ENCODE data around the gene SLFN14. TPM values are rescaled to one million over a fixed set of nuclear protein-coding genes. Genes with fewer than 3 reads are reported as not detected.

The SLFN14 gene
- total RNA-seq, 2 experiments from 2014 or later, result 0.19 to 0.32 TPM

DNA sequence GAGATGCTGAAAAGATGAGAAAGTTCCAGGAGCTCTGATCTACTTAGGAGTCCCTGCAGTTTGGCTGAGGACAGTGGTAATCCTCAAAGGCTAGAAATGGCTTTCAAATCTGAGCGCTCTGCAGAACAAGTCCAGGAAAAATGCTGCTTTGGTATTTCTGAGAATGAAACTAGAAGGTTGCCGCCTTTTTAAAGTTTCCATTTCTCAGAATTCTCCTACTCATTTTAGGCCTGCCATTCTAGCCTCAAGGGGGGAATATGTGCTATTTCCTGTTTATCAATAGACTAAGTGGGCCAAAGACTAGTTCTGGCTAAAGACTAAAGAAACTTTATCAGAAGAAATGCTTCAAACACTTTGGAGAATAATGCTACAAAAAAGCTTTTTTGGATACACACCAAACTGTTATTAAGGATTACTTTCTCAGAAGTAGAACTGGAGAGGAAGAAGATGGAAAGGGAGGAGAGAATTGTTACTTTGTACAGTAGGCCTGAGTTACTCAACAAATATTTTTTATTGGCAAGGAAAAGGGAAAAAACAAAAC is 22.9 kb downstream of the SLFN14 start, which contains the start of gene SLFN12L:
SLFN12L (minus strand) TSS at position 78 of the 541 bp plus-strand sequence. CDS start 15,314 bp downstream, outside the sequence.
- POLR2A ChIA-PET, result interaction anchor here (1.0 to 3.5 kb wide), 4 partner anchors 30 to 324 kb away, joined by 3 to 24 read pairs (median 6); partner anchors contain the start of genes SLFN11 and SLFN5
- CTCF ChIA-PET, result interaction anchor here (0.9 to 9.6 kb wide), 9 partner anchors 11 to 391 kb away, joined by 3 to 96 read pairs (median 3); partner anchors contain the start of genes PEX12 and SLFN11

DNA sequence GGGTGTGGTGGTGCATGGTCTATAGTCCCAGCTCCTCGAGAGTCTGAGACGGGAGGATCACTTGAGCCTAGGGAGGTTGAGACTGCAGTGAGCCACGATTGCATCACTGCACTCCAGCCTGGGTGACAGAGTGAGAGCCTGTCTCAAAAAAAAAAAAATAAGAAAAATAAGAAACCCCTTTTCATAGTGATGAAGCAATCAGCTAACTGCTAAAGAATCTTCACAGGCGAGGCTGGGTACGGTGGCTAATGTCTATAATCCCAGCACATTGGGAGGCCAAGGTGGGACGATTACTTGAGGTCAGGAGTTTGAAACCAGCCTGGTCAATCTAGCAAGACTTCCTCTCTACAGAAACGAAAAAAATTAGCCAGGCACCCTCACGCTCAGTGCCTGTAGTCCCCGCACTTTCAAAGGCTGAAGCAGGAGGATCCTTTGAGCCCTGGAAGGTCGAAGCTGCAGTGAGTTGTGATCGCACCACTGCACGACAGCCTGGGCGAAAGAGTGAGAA is 23.9 kb downstream of the SLFN14 start:
- ChIA-PET POLR2A (interaction anchor here (0.7 to 3.5 kb wide), 8 partner anchors 42 to 552 kb away, joined by 3 to 24 read pairs (median 4); partner anchors contain the start of genes PEX12, SLFN11 and SLFN5), CTCF (interaction anchor here (0.6 to 9.6 kb wide), 7 partner anchors 17 to 622 kb away, joined by 3 to 96 read pairs (median 3); partner anchors contain the start of gene SLFN11)

DNA sequence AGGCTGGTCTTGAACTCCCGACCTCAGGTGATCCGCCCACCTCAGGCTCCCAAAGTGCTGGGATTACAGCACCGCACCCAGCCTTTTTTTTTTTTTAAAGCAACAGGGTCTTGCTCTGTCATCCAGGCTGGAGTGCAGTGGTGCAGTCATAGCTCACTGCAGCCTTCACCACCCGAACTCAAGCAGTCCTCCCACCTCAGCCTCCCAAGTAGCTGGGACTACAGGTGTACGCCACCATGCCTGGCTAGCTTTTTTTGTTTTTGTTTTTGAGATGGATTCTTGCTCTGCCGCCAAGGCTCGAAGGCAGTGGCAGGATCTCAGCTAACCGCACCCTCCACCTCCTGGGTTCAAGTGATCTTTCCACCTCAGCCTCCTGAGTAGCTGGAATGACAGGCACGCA is 25.2 kb downstream of the SLFN14 start:
- POLR2A ChIA-PET, result interaction anchor here (0.7 to 3.5 kb wide), 4 partner anchors 44 to 351 kb away, joined by 5 to 24 read pairs (median 6); partner anchors contain the start of gene SLFN11
- CTCF ChIA-PET, result interaction anchor here (1.0 to 9.6 kb wide), 4 partner anchors 15 to 224 kb away, joined by 3 to 96 read pairs (median 4); no protein-coding TSS in a partner anchor

DNA sequence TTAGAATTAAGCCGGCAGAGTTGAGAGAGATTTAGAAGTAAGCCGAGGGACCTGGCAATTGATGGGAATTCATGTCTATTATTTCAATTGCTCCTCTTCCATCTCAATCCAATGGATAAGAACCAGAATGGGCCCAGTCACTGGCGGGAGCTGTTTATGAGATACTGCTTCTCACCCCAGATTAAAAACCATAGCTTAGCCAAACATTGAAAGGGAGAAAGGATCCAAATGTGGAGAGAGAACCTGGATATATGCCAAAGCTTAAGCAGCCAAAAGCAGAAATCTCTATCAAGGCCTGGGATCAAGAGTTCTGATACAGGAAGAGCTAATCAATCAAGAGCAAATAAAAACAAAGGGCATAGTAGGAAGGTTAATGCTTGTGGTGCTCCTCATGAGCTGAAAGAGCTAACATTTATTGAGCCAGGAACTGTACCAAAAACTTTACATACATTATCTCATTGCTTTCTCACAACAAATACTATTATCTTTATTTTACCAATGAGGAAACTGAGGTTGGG is 26.0 kb downstream of the SLFN14 start:
- ChIA-PET CTCF (interaction anchor here (0.7 to 9.6 kb wide), 5 partner anchors 13 to 223 kb away, joined by 3 to 96 read pairs (median 3); partner anchors contain the start of gene PEX12), POLR2A (interaction anchor here (0.6 to 1.9 kb wide), 6 partner anchors 44 to 350 kb away, joined by 3 to 8 read pairs (median 4); no protein-coding TSS in a partner anchor)

DNA sequence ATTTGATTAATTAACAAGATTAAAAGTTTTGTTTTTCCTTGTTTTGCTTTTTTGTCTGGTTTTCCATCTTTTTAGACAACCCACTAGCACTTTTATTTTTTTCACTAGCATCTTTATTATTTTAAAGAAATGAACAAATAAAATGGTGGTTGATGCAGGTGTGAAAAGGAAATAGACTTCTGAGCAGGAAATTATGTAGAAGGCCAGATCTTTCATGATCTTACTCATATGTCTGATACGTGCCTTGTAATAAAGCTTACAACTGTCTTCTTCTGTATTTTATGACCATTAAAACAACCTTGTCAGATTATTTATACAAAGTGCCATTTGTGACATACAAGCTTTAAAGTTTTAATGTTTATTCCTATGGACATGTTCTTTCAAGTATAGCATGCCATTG is 29.5 kb downstream of the SLFN14 start:
- POLR2A ChIA-PET, result interaction anchor here (0.6 to 1.6 kb wide), 3 partner anchors 44 to 157 kb away, joined by 3 to 8 read pairs (median 5); partner anchors contain the start of gene SLFN11

DNA sequence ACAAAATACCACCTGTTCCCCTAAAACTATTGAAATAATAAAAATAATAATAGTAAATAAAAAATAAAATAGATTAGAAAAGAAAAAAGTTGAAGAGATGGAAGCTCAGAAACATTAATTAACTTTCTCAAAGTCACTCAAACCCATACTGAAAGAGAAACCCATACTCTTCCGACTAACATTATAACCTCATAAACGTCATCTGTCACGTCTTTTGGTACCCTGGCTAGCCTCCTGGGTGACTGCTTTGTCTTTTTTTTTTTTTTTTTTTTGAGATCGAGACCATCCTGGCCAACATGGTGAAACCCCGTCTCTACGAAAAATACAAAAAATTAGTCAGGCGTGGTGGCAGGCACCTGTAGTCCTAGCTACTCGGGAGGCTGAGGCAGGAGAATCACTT is 30.8 kb downstream of the SLFN14 start:
- CTCF ChIA-PET, result interaction anchor here (0.6 to 1.1 kb wide), 7 partner anchors 13 to 270 kb away, joined by 3 to 5 read pairs (median 4); no protein-coding TSS in a partner anchor
- POLR2A ChIA-PET, result interaction anchor here (1.0 kb wide), 1 partner anchor 8 kb away, joined by 9 read pairs; no protein-coding TSS in a partner anchor

More for the DNA sequence above, 29.5 kb downstream of the SLFN14 start:
- CTCF ChIA-PET, result interaction anchor here (0.6 to 2.2 kb wide), 3 partner anchors 44 to 283 kb away, joined by 3 to 7 read pairs (median 7); no protein-coding TSS in a partner anchor

DNA sequence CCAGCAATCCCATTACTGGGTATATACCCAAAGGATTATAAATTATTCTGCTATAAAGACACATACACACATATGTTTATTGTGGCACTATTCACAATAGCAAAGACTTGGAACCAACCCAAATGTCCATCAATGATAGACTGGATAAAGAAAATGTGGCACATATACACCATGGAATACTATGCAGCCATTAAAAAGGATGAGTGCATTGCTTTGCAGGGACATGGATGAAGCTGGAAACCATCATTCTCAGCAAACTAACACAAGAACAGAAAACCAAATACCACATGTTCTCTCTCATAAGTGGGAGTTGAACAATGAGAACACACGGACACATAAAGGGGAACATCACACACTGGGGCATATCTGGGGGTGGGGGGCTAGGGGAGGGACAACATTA is 31.3 kb downstream of the SLFN14 start:
- ChIA-PET CTCF (interaction anchor here (0.6 to 1.1 kb wide), 4 partner anchors 14 to 186 kb away, joined by 3 to 5 read pairs (median 4); no protein-coding TSS in a partner anchor), POLR2A (interaction anchor here (1.0 kb wide), 1 partner anchor 8 kb away, joined by 9 read pairs; no protein-coding TSS in a partner anchor)

DNA sequence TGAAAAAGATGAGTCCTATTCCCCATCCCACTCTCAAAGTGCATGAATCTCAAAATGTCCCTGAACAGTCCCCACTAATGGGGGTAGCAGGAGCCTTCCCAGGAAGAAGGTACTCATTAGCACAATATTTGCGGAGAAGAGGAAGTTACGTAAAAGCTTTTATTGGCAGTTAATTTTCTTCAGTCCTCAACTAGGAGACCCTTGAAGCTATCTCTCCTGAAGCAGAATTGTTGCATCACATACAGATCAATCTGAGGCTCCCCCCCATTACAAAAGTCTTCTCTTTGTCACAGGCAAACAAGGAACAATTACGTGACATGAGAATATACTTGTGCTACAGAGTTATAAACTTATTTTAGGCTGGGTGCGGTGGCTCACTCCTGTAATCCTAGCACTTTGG is 37.3 kb downstream of the SLFN14 start:
- CTCF ChIA-PET, result interaction anchor here (1.0 kb wide), 1 partner anchor 14 kb away, joined by 3 read pairs; no protein-coding TSS in a partner anchor
- POLR2A ChIA-PET, result interaction anchor here (0.5 kb wide), 1 partner anchor 66 kb away, joined by 3 read pairs; no protein-coding TSS in a partner anchor

DNA sequence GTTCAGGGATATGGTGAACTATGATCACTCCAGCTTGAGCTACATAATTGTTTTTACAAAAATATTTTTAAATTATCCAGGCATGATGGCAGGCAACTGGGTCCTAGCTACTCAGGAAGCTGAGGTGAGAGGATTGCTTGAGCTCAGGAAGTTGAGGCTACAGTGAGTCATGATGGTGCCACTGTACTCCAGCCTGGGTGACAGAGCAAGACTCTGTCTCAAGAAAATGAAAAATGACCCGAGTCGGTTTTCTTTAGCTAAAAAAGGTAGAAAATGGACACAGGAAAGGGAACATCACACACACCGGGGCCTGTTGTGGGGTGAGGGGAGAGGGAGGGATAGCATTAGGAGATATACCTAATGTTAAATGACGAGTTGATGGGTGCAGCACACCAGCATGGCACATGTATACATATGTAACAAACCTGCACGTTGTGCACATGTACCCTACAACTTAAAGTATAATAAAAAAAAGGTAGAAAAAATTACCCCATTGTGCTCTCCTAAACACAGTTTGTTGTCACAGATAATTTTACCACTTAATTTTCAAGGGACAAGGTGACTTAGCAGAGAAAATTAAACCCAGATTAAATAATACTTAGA is 38.9 kb downstream of the SLFN14 start:
- CTCF ChIA-PET, result interaction anchor here (0.5 to 1.3 kb wide), 3 partner anchors 13 to 14 kb away, joined by 3 to 4 read pairs (median 3); no protein-coding TSS in a partner anchor
- POLR2A ChIA-PET, result interaction anchor here (0.6 to 1.0 kb wide), 2 partner anchors 8 to 148 kb away, joined by 3 to 9 read pairs; no protein-coding TSS in a partner anchor

DNA sequence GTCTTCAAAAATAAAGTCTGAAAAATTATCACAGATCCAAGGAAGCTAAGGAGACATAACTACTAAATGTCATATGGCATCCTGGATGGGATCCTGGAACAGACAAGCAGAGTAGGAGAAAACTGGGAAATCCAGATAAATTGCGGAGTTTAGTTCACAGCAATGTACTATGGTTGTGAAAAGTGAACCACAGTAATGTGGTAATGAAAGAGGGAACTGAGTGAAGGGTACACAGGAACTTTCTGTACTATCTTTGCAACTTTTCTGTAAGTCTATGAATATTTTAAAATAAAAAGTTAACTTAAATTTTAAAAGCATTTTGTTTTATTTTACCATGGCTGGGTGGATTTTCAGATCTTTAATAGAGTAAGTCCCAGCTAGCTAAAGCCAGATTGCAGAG is 39.5 kb downstream of the SLFN14 start:
- ChIA-PET CTCF (interaction anchor here (1.3 kb wide), 1 partner anchor 15 kb away, joined by 4 read pairs; no protein-coding TSS in a partner anchor), POLR2A (interaction anchor here (1.0 kb wide), 1 partner anchor 9 kb away, joined by 9 read pairs; no protein-coding TSS in a partner anchor)

DNA sequence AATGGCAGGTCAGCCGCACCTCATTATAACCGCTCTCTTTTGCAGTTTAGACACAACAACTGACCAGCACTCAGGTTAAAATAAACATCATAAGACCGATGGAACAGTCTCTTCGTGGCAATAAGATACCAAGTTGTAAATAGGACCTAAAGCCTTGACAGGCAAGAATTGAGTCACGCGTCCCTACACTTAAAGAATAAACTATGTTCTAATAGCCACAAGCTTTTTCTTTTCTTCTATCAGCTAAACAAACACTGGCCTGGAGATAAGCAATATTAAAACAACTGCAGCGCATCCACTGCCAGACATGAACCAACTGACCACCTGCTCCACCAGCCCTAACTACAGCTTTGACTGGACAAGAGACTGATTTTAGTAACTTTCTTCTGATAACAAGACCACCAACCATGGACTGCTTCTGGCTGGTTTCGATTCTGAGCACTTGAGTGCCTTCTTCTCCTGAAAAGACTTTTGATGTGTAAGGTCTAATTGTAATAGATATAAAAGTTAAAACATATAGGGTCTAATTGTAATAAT is 40.6 kb downstream of the SLFN14 start:
- POLR2A ChIA-PET, result interaction anchor here (0.6 to 1.1 kb wide), 2 partner anchors 32 to 332 kb away, joined by 3 to 4 read pairs; no protein-coding TSS in a partner anchor
- CTCF ChIA-PET, result interaction anchor here (0.6 to 1.4 kb wide), 3 partner anchors 16 to 376 kb away, joined by 3 to 4 read pairs (median 3); partner anchors contain the start of gene SLFN12L

DNA sequence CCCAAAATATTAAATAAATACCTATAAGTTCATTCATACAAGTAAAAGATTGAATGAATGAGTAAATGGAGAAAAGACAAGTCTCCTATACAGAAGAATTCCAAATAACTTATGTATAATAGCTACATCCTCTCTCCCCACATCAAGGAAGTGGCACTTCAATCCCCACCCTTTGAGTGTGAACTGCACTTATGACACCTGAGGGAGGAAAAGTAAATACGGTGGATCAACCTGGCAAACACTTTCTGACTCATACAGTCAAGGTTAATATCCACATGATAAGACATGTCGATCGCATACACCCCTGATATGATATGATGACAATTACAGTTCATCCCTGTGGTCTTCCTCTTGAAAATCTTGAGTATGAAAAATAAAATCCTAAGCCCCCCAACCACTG is 41.2 kb downstream of the SLFN14 start:
- POLR2A ChIA-PET, result interaction anchor here (0.6 to 1.1 kb wide), 2 partner anchors 32 to 331 kb away, joined by 3 to 4 read pairs; no protein-coding TSS in a partner anchor

DNA sequence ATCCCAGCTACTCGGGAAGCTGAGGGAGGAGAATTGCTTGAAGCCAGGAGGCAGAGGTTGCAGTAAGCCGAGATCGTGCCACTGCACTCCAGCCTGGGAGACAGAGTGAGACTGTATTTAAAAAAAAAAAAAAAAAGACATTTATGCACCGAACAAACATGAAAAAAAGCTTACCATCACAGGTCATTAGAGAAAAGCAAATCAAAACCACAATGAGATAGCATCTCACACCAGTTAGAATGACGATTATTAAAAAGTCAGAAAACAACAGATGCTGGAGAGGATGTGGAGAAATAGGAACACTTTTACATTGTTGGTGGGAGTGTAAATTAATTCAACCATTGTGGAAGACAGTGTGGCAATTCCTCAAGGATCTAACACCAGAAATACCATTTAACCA is 42.2 kb downstream of the SLFN14 start:
- ChIA-PET POLR2A (interaction anchor here (0.6 kb wide), 1 partner anchor 275 kb away, joined by 3 read pairs; the partner anchor contains the start of gene SLFN5), CTCF (interaction anchor here (0.6 kb wide), 1 partner anchor 32 kb away, joined by 4 read pairs; no protein-coding TSS in a partner anchor)

More for the DNA sequence above, 41.2 kb downstream of the SLFN14 start:
- CTCF ChIA-PET, result interaction anchor here (0.6 to 1.4 kb wide), 2 partner anchors 18 to 377 kb away, joined by 3 read pairs; partner anchors contain the start of gene SLFN12L

DNA sequence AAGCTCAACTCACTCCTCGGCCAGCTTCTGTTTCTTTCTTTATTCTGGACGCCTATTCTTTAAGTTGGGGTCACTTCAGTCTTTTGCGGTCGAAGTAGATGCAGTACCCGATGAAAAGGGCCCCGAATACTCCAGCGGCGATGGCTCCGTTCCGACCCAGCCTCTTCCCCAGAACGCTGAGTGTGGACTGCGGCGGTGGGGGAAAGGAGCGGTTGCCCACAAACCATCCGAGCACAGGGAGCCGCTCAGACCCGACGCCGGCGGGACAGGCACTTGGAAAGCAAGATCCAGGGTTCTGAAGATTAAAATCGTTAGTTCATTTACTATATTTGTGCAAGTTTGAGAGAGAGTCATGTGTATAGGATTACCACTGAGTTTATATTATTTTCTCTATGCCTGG is 45.6 kb downstream of the SLFN14 start:
- CTCF ChIA-PET, result no interaction called here
- POLR2A ChIA-PET, result no interaction called here

DNA sequence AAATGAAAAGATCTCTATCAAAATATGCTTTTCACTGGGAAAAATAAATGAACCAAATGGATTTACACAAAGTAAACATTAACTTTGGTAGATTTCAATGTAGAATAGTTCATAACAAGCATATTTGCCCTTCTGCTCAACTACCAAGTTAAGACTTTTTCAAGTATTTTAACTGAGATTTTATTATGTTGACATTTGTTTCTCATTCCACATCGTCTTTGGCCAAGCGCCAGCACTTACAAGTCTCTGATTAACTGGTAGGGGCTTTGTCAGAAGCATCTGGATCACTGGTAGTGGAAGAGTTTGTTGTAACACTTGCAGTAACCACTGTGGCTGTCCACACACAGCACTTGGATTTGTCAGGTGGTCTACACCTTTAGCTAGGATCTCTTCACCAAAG is 46.1 kb downstream of the SLFN14 start:
- ChIA-PET CTCF (no interaction called here), POLR2A (no interaction called here)

Measured in activated CD8-positive, alpha-beta memory T cell treated with anti-CD3 and anti-CD28 coated beads for 36 hours (primary cell).